Measurements from ENCODE around the gene DIS3L.

The DIS3L gene

DNA sequence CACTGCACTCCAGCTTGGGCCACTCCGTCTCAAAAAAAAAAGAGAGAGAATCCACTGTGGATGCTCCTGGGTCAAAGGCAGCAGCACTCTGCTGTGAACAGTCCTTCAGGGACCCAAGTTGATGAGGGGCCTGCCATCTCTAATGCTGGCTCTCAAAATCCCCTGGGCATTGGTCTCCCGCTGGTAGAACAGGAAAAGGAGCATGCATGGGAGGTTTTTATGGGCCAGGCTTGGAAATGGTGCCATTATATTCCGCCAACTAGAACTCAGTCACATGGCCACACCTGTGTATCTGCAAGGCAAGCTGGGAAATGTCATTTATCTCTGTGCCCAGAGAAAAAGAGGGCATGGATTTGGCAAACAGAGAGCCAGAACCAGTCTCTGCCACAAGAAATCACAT, 3.4 kb upstream of the DIS3L start:
- TF ChIP-seq NFIC (IDR thresholded peaks at IDR 0.05) = no peak
- TF ChIP-seq, protein P1, sequence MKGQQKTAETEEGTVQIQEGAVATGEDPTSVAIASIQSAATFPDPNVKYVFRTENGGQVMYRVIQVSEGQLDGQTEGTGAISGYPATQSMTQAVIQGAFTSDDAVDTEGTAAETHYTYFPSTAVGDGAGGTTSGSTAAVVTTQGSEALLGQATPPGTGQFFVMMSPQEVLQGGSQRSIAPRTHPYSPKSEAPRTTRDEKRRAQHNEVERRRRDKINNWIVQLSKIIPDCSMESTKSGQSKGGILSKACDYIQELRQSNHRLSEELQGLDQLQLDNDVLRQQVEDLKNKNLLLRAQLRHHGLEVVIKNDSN (IDR thresholded peaks at IDR 0.05) = no peak
- TF ChIP-seq EP300 (IDR thresholded peaks at IDR 0.05; ENCODE audit: borderline replicate concordance) = no peak
- TF ChIP-seq EGR1 (IDR thresholded peaks at IDR 0.05) = no peak
- no peak for TF ChIP-seq YY1 (IDR thresholded peaks at IDR 0.05; ENCODE audit: low read depth)
- no peak for TF ChIP-seq TCF12 (IDR thresholded peaks at IDR 0.05; ENCODE audit: low read depth)
- no peak for TF ChIP-seq ZBTB7A (IDR thresholded peaks at IDR 0.05; ENCODE audit: low read depth)
- TF ChIP-seq CREB1 (IDR thresholded peaks at IDR 0.05; ENCODE audit: low read depth) = no peak
- TF ChIP-seq, protein P2, sequence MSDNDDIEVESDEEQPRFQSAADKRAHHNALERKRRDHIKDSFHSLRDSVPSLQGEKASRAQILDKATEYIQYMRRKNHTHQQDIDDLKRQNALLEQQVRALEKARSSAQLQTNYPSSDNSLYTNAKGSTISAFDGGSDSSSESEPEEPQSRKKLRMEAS (IDR thresholded peaks at IDR 0.05) = no peak
- no peak for TF ChIP-seq TAF1 (IDR thresholded peaks at IDR 0.05; ENCODE audit: low read depth)
- no peak for TF ChIP-seq FOXM1 (IDR thresholded peaks at IDR 0.05; ENCODE audit: borderline replicate concordance, low read depth)
- TF ChIP-seq RAD21 (IDR thresholded peaks at IDR 0.05; ENCODE audit: low read depth) = no peak
- TF ChIP-seq, protein P3, sequence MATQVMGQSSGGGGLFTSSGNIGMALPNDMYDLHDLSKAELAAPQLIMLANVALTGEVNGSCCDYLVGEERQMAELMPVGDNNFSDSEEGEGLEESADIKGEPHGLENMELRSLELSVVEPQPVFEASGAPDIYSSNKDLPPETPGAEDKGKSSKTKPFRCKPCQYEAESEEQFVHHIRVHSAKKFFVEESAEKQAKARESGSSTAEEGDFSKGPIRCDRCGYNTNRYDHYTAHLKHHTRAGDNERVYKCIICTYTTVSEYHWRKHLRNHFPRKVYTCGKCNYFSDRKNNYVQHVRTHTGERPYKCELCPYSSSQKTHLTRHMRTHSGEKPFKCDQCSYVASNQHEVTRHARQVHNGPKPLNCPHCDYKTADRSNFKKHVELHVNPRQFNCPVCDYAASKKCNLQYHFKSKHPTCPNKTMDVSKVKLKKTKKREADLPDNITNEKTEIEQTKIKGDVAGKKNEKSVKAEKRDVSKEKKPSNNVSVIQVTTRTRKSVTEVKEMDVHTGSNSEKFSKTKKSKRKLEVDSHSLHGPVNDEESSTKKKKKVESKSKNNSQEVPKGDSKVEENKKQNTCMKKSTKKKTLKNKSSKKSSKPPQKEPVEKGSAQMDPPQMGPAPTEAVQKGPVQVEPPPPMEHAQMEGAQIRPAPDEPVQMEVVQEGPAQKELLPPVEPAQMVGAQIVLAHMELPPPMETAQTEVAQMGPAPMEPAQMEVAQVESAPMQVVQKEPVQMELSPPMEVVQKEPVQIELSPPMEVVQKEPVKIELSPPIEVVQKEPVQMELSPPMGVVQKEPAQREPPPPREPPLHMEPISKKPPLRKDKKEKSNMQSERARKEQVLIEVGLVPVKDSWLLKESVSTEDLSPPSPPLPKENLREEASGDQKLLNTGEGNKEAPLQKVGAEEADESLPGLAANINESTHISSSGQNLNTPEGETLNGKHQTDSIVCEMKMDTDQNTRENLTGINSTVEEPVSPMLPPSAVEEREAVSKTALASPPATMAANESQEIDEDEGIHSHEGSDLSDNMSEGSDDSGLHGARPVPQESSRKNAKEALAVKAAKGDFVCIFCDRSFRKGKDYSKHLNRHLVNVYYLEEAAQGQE (IDR thresholded peaks at IDR 0.05; ENCODE audit: low read depth) = no peak
- TF ChIP-seq CEBPB (IDR thresholded peaks at IDR 0.05) = no peak
- no peak for TF ChIP-seq TEAD4 (IDR thresholded peaks at IDR 0.05)

DNA sequence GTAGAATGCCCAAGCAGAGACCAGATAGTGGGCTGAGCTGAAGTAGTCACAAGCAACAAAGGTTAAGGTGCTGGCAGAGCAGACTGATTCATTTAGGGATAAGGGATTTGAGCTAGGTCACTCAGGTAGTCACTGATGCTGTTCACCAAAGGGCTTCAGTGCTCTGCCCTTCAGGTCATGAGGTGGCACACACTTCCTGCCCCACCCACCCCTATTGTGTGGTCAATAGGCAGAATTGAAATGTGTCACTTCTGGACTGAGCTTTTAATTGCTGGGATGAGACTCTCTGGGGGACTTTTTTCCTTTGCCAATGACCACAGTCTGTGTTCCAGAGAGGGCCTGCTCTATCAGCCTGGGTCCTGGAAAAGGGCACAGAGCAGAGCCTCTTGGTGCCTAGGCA, 2.9 kb upstream of the DIS3L start:
- TF ChIP-seq EP300 (IDR thresholded peaks at IDR 0.05; ENCODE audit: borderline replicate concordance) = no peak
- TF ChIP-seq, protein P2 (IDR thresholded peaks at IDR 0.05) = no peak
- TF ChIP-seq, protein P1 (IDR thresholded peaks at IDR 0.05) = no peak
- no peak for TF ChIP-seq YY1 (IDR thresholded peaks at IDR 0.05; ENCODE audit: low read depth)
- TF ChIP-seq TAF1 (IDR thresholded peaks at IDR 0.05; ENCODE audit: low read depth) = no peak
- TF ChIP-seq FOXM1 (IDR thresholded peaks at IDR 0.05; ENCODE audit: borderline replicate concordance, low read depth) = no peak
- no peak for TF ChIP-seq ZBTB7A (IDR thresholded peaks at IDR 0.05; ENCODE audit: low read depth)
- TF ChIP-seq, protein P3 (IDR thresholded peaks at IDR 0.05; ENCODE audit: low read depth) = no peak
- no peak for TF ChIP-seq TCF12 (IDR thresholded peaks at IDR 0.05; ENCODE audit: low read depth)
- TF ChIP-seq NFIC (IDR thresholded peaks at IDR 0.05) = no peak
- no peak for TF ChIP-seq TEAD4 (IDR thresholded peaks at IDR 0.05)

DNA sequence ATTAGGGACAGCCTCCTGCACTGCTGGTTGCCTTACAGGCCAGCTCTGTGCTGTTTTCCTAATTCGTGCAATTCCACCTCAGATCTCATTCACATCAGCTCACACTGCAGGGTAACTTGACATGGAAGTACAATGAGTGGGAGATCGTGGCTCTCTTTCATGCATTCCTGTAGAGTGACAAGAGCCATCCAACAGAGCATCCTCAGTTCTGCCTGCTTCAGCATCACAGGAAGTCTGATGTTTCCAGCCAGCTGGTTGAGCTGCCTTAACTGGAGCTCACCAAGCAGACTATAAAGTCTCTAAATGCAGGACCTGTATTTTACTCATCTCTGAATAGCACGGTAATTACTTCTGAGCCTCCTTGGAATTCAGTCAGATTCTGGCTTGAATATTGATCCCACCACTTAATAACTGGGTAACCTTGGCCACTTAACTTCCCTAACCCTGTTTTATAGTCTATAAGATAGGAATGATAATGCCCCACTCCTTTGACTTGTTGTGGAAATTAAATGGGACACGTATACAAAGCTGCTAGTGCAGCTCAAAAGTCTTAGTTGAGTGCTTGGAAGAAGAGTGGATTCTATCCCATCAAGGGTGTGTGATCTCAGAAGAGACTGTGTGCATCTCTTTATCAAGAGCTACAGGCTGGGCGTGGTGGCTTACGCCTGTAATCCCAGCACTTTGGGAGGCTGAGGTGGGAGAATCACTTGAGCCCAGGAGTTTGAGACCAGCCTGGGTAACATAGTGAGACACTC, 1.4 kb upstream of the DIS3L start:
- no peak for TF ChIP-seq FOXM1 (IDR thresholded peaks at IDR 0.05; ENCODE audit: borderline replicate concordance, low read depth)
- TF ChIP-seq RAD21 (IDR thresholded peaks at IDR 0.05; ENCODE audit: low read depth) = no peak
- TF ChIP-seq EP300 (IDR thresholded peaks at IDR 0.05; ENCODE audit: borderline replicate concordance) = no peak
- TF ChIP-seq EGR1 (IDR thresholded peaks at IDR 0.05) = no peak
- TF ChIP-seq TEAD4 (IDR thresholded peaks at IDR 0.05) = no peak
- TF ChIP-seq, protein P2 (IDR thresholded peaks at IDR 0.05) = no peak
- no peak for TF ChIP-seq NFIC (IDR thresholded peaks at IDR 0.05)
- TF ChIP-seq, protein P1 (IDR thresholded peaks at IDR 0.05) = no peak
- no peak for TF ChIP-seq YY1 (IDR thresholded peaks at IDR 0.05; ENCODE audit: low read depth)
- no peak for TF ChIP-seq TCF12 (IDR thresholded peaks at IDR 0.05; ENCODE audit: low read depth)
- no peak for TF ChIP-seq CEBPB (IDR thresholded peaks at IDR 0.05)
- TF ChIP-seq TAF1 (IDR thresholded peaks at IDR 0.05; ENCODE audit: low read depth) = no peak
- no peak for TF ChIP-seq ZBTB7A (IDR thresholded peaks at IDR 0.05; ENCODE audit: low read depth)
- TF ChIP-seq, protein P3 (IDR thresholded peaks at IDR 0.05; ENCODE audit: low read depth) = no peak
- TF ChIP-seq CREB1 (IDR thresholded peaks at IDR 0.05; ENCODE audit: low read depth) = no peak
